Hindlimb muscle (tissue), 1 donor: ENCODE results near the gene SLC35D1. TPM values are rescaled to one million over a fixed set of nuclear protein-coding genes. Genes with fewer than 3 reads are reported as not detected.
A peak's percentile ranks its signal among the peaks of the same experiment; 100 is the strongest.
"Not testable (repeated sequence)": the region's sequence is repeated elsewhere in the genome, so short reads cannot be mapped to it uniquely, and the experiment has no call there.

Source experiments
- DNase-seq: peaks from one replicate; pipeline ENCODE4 v3.0.0-alpha.2; 2013
- polyA plus RNA-seq: library from polyadenylated mRNA; unstranded; fragments of 120-200 nt; gene quantifications from one replicate; pipeline ENCODE4 v1.2.1, GENCODE V29; 2013; ENCODE audit not compliant: insufficient read length

Gene SLC35D1
- polyA plus RNA-seq, 1 donor = 7.2 TPM

DNA sequence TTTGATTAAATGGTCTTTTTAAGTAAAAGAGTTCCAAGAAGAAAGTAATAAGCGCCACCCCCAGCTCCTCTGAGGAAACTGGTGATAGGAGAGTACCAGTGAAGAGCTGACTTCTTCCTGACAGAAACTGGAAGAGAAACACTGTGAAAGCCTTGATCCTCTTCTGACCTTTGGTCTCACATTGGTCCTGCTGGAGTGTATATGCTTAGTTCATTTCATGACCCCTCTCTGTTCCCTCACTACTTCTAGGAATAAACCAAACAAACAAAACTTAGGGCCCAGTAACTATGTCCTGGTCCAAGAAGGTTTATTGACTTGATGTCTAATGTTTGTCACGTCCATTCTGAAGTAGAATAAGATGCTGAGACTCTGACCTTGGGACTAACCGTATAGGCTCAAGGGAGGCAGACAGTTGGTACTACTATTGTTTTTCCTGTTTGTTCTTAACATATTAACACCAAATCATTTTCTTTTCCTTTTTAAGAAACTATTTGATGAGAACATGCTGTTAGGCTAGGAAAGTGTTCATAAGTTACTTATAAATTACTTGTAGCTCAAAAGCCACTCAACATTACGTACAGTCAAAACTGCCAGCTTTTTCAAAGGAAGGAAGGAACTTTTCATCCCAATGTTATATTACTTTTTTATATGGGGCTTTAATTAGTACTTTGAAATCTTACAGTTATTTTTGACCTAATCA is 71.2 kb downstream of the SLC35D1 start:
- DNase-seq = no peak

DNA sequence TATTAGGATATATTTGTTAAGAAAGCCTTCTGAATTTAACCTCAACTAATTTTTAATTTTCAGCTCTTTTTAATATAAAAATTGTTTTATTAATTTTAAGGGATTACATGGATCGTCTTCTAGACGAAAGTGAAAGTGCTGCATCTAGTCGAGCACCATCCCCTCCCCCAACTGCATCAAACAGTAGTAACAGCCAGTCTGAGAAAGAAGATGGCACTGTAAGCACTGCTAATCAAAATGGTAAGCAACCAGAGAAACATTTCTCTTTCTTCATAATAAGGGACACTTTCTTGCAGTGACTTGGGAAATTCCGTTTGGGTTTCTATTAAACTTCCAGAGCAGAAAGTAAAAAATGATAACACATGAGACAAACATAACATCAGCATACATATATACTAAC is 72.3 kb downstream of the SLC35D1 start:
- peak; percentile 8 for DNase-seq

GRCh38 chr1:66980745-66981367 is 73.1 kb downstream of the SLC35D1 start:
- no peak for DNase-seq

- not testable (repeated sequence) for DNase-seq
Observed at GRCh38 chr1:66979621-66980020, 74.3 kb downstream of the SLC35D1 start.

GRCh38 chr1:66978201-66978600 is 75.7 kb downstream of the SLC35D1 start:
- DNase-seq = no peak

DNA sequence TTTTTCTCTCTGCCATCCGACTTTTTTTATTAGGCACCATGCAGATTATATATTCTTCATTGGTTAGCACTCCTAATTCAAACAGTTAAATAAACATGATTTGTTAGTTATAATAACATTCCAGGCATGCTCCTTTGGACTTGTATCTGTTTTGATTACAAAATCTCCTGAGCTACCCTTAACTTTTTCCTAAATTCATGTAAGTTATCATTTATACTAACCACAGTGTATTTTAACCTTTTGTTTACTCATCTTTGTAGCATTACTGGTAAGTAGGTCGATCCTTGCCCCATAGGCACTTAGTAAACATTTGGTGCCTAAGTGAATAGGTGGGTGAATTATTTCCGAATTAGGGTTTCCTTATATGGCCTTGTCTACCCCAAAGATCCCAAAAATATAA is 85.4 kb downstream of the SLC35D1 start:
- DNase-seq = no peak

DNA sequence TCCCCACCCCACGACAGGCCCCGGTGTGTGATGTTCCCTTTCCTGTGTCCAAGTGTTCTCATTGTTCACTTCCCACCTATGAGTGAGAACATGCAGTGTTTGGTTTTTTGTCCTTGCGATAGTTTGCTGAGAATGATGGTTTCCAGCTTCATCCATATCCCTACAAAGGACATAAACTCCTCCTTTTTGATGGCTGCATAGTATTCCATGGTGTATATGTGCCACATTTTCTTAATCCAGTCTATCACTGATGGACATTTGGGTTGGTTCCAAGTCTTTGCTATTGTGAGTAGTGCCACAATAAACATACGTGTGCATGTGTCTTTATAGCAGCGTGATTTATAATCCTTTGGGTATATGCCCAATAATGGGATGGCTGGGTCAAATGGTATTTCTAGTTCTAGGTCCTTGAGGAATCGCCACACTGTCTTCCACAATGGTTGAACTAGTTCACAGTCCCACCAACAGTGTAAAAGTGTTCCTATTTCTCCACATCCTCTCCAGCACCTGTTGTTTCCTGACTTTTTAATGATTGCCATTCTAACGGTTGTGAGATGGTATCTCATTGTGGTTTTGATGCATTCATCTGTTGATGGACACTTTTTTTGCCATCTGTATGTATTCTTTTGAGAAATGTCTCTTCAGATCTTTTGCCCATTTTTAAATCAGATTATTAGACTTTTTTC is 87.6 kb downstream of the SLC35D1 start:
- not testable (repeated sequence) for DNase-seq

DNA sequence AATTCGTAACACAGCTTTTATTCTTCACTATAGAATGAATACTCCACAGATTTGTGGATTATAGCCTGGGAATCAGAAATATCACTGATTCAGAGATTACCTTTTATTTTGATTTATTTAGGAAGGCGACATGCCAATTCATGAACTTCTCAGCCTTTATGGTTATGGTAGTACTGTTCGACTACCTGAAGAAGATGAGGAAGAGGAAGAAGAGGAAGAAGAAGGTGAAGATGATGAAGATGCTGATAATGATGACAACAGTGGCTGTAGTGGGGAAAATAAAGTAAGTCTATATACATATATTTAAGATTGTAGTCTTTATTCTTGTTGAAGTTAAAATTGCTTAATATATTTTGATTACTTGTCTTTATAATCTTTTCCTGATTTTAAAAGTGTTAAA is 96.0 kb downstream of the SLC35D1 start:
- no peak for DNase-seq

GRCh38 chr1:66954208-66954607 is 99.7 kb downstream of the SLC35D1 start:
- DNase-seq = no peak

GRCh38 chr1:66951513-66951912 is 102.4 kb downstream of the SLC35D1 start:
- DNase-seq = no peak

Other genes with a start within 250 kb of the SLC35D1 start
- 2.0 TPM for gene DNAI4, start 129.3 kb downstream of the SLC35D1 start, polyA plus RNA-seq
- gene MIER1, start 129.2 kb downstream of the SLC35D1 start, polyA plus RNA-seq = 20.9 TPM
- not detected for gene C1orf141, start 80.8 kb upstream of the SLC35D1 start, polyA plus RNA-seq
- gene IL23R, start 112.3 kb upstream of the SLC35D1 start, polyA plus RNA-seq = not detected